ENCODE data around the gene ESM1. TPM values are rescaled to one million over a fixed set of nuclear protein-coding genes. Genes with fewer than 3 reads are reported as not detected.
"Not testable (repeated sequence)": the region's sequence is repeated elsewhere in the genome, so short reads cannot be mapped to it uniquely, and the experiment has no call there.

Gene ESM1
- not detected in 2 replicates for total RNA-seq (2014; rRNA removed; shearing (Covaris generic))

GRCh38 chr5:54985301-54986268 lies at the start of gene ESM1:
Gene ESM1 (minus strand): TSS chr5:54985593. CDS start chr5:54985517, 76 bp downstream.
- Histone ChIP-seq H3K36me3 (replicated peaks; ENCODE audit: control insufficient read depth, insufficient read depth, low read length) (no peaks in the 10 kb centered on the region), H3K27me3 (ENCODE audit: control insufficient read depth, insufficient read depth, low read length) (peaks cover 3% of the 10 kb centered on the region; the same call in 1 of the 2 replicates), H3K4me3 (ENCODE audit: insufficient read depth, low read depth, low read length) (no peak within 1 kb of the TSS)
- DNase-seq = no peak

- Histone ChIP-seq H3K27me3 (ENCODE audit: control insufficient read depth, insufficient read depth, low read length) (no peaks in the 10 kb centered on the region), H3K36me3 (replicated peaks; ENCODE audit: control insufficient read depth, insufficient read depth, low read length) (no peaks in the 10 kb centered on the region), H3K4me3 (ENCODE audit: insufficient read depth, low read depth, low read length) (no peak overlapping the region)
- no peak for DNase-seq
Measured at GRCh38 chr5:55033568-55033967, 48.2 kb upstream of the ESM1 start.

- H3K4me3 ChIP-seq (ENCODE audit: insufficient read depth, low read depth, low read length) = no peak overlapping the region
- H3K36me3 ChIP-seq (replicated peaks; ENCODE audit: control insufficient read depth, insufficient read depth, low read length) = no peaks in the 10 kb centered on the region
- no peaks in the 10 kb centered on the region; the same call in 1 of the 2 replicates for H3K27me3 ChIP-seq (ENCODE audit: control insufficient read depth, insufficient read depth, low read length)
- no peak for DNase-seq
Measured at GRCh38 chr5:55031492-55031891, 46.1 kb upstream of the ESM1 start.

GRCh38 chr5:55030676-55031369 lies 45.4 kb upstream of the ESM1 start:
- DNase-seq = no peak
- no peaks in the 10 kb centered on the region for H3K36me3 ChIP-seq (replicated peaks; ENCODE audit: control insufficient read depth, insufficient read depth, low read length)
- no peak overlapping the region for H3K4me3 ChIP-seq (ENCODE audit: insufficient read depth, low read depth, low read length)
- no peaks in the 10 kb centered on the region; the same call in 1 of the 2 replicates for H3K27me3 ChIP-seq (ENCODE audit: control insufficient read depth, insufficient read depth, low read length)

- no peaks in the 10 kb centered on the region for H3K36me3 ChIP-seq (replicated peaks; ENCODE audit: control insufficient read depth, insufficient read depth, low read length)
- peak; percentile 39 for DNase-seq
- H3K4me3 ChIP-seq (ENCODE audit: insufficient read depth, low read depth, low read length) = no peak overlapping the region
- H3K27me3 ChIP-seq (ENCODE audit: control insufficient read depth, insufficient read depth, low read length) = no peaks in the 10 kb centered on the region; the same call in 1 of the 2 replicates
Measured at GRCh38 chr5:55030220-55030619, 44.8 kb upstream of the ESM1 start.

- Histone ChIP-seq H3K36me3 (replicated peaks; ENCODE audit: control insufficient read depth, insufficient read depth, low read length) (no peaks in the 10 kb centered on the region), H3K27me3 (ENCODE audit: control insufficient read depth, insufficient read depth, low read length) (no peaks in the 10 kb centered on the region; the same call in 1 of the 2 replicates), H3K4me3 (ENCODE audit: insufficient read depth, low read depth, low read length) (no peak overlapping the region)
- DNase-seq = no peak
Measured at GRCh38 chr5:55027595-55027994, 42.2 kb upstream of the ESM1 start.

GRCh38 chr5:55022450-55022849 lies 37.1 kb upstream of the ESM1 start:
- no peak for DNase-seq
- H3K4me3 ChIP-seq (ENCODE audit: insufficient read depth, low read depth, low read length) = no peak overlapping the region
- no peaks in the 10 kb centered on the region for H3K36me3 ChIP-seq (replicated peaks; ENCODE audit: control insufficient read depth, insufficient read depth, low read length)
- no peaks in the 10 kb centered on the region for H3K27me3 ChIP-seq (ENCODE audit: control insufficient read depth, insufficient read depth, low read length)

- Histone ChIP-seq H3K4me3 (ENCODE audit: insufficient read depth, low read depth, low read length) (no peak overlapping the region), H3K27me3 (ENCODE audit: control insufficient read depth, insufficient read depth, low read length) (no peaks in the 10 kb centered on the region), H3K36me3 (replicated peaks; ENCODE audit: control insufficient read depth, insufficient read depth, low read length) (no peaks in the 10 kb centered on the region)
- DNase-seq = no peak
Measured at GRCh38 chr5:55021821-55022220, 36.4 kb upstream of the ESM1 start.

GRCh38 chr5:55021410-55021809 lies 36.0 kb upstream of the ESM1 start:
- Histone ChIP-seq H3K4me3 (ENCODE audit: insufficient read depth, low read depth, low read length) (no peak overlapping the region), H3K36me3 (replicated peaks; ENCODE audit: control insufficient read depth, insufficient read depth, low read length) (no peaks in the 10 kb centered on the region), H3K27me3 (ENCODE audit: control insufficient read depth, insufficient read depth, low read length) (no peaks in the 10 kb centered on the region)
- DNase-seq = no peak

- not testable (repeated sequence) for H3K27me3 ChIP-seq (ENCODE audit: control insufficient read depth, insufficient read depth, low read length); DNase-seq; H3K4me3 ChIP-seq (ENCODE audit: insufficient read depth, low read depth, low read length); H3K36me3 ChIP-seq (replicated peaks; ENCODE audit: control insufficient read depth, insufficient read depth, low read length)
Measured at GRCh38 chr5:55010149-55010548, 24.8 kb upstream of the ESM1 start.

GRCh38 chr5:55004729-55005128 lies 19.3 kb upstream of the ESM1 start:
- Histone ChIP-seq H3K36me3 (replicated peaks; ENCODE audit: control insufficient read depth, insufficient read depth, low read length) (no peaks in the 10 kb centered on the region), H3K4me3 (ENCODE audit: insufficient read depth, low read depth, low read length) (no peak overlapping the region), H3K27me3 (ENCODE audit: control insufficient read depth, insufficient read depth, low read length) (no peaks in the 10 kb centered on the region)
- DNase-seq = no peak

GRCh38 chr5:55003432-55004065 lies 18.2 kb upstream of the ESM1 start:
- no peak for DNase-seq
- no peak overlapping the region for H3K4me3 ChIP-seq (ENCODE audit: insufficient read depth, low read depth, low read length)

GRCh38 chr5:55002166-55002565 lies 16.8 kb upstream of the ESM1 start:
- not testable (repeated sequence) for H3K36me3 ChIP-seq (replicated peaks; ENCODE audit: control insufficient read depth, insufficient read depth, low read length); H3K4me3 ChIP-seq (ENCODE audit: insufficient read depth, low read depth, low read length); H3K27me3 ChIP-seq (ENCODE audit: control insufficient read depth, insufficient read depth, low read length); DNase-seq

More at GRCh38 chr5:55003432-55004065, 18.2 kb upstream of the ESM1 start:
- Histone ChIP-seq H3K36me3 (replicated peaks; ENCODE audit: control insufficient read depth, insufficient read depth, low read length) (no peaks in the 10 kb centered on the region), H3K27me3 (ENCODE audit: control insufficient read depth, insufficient read depth, low read length) (no peaks in the 10 kb centered on the region)

- no peak for DNase-seq
- H3K36me3 ChIP-seq (replicated peaks; ENCODE audit: control insufficient read depth, insufficient read depth, low read length) = no peaks in the 10 kb centered on the region
- H3K4me3 ChIP-seq (ENCODE audit: insufficient read depth, low read depth, low read length) = no peak overlapping the region
Measured at GRCh38 chr5:54997081-54997480, 11.7 kb upstream of the ESM1 start.

More at GRCh38 chr5:54997081-54997480, 11.7 kb upstream of the ESM1 start:
- no peaks in the 10 kb centered on the region for H3K27me3 ChIP-seq (ENCODE audit: control insufficient read depth, insufficient read depth, low read length)

Measured in H7 (cell line).